ENCODE results near the gene IFT81.

GRCh38 chr12:110168732-110169455 is 44.7 kb downstream of the IFT81 start:
- TF ChIP-seq YY1 (IDR thresholded peaks at IDR 0.05; ENCODE audit: insufficient read depth, insufficient read length) (no peak), SUZ12 (IDR thresholded peaks at IDR 0.05; ENCODE audit: extremely low read depth, insufficient read depth, insufficient read length) (no peak), ZNF274 (IDR thresholded peaks at IDR 0.05; ENCODE audit: low read depth, low read length) (no peak)
